GM06990 (cell line): ENCODE results near the gene KCNK4.
A peak's percentile ranks its signal among the peaks of the same experiment; 100 is the strongest.

ENCODE experiments used
- DNase-seq: peaks from one replicate; pipeline ENCODE4 v3.0.0-alpha.2; 2011; ENCODE audit not compliant: insufficient read length; ENCODE audit errors: extremely low read depth
- H3K27me3 ChIP-seq: replicated peaks from 2 replicates; pipeline ENCODE4 v1.6.0; 2011; ENCODE audit warnings: low read length; ENCODE audit not compliant: control insufficient read depth, insufficient read depth
- H3K36me3 ChIP-seq: 2 replicates; pipeline ENCODE4 v1.5.1; 2011; ENCODE audit warnings: low read length; ENCODE audit not compliant: control insufficient read depth, insufficient read depth
- H3K4me3 ChIP-seq: replicated peaks from 2 replicates; pipeline ENCODE4 v1.5.1; 2011; ENCODE audit warnings: low read depth, mild to moderate bottlenecking, control low read depth, low read length
- CTCF ChIP-seq: IDR thresholded peaks from 2 replicates; pipeline ENCODE4 v1.5.1; 2011; ENCODE audit warnings: low read length, control low read depth, mild to moderate bottlenecking, inconsistent platforms; ENCODE audit not compliant: insufficient read depth, poor library complexity, severe bottlenecking

The KCNK4 gene

DNA sequence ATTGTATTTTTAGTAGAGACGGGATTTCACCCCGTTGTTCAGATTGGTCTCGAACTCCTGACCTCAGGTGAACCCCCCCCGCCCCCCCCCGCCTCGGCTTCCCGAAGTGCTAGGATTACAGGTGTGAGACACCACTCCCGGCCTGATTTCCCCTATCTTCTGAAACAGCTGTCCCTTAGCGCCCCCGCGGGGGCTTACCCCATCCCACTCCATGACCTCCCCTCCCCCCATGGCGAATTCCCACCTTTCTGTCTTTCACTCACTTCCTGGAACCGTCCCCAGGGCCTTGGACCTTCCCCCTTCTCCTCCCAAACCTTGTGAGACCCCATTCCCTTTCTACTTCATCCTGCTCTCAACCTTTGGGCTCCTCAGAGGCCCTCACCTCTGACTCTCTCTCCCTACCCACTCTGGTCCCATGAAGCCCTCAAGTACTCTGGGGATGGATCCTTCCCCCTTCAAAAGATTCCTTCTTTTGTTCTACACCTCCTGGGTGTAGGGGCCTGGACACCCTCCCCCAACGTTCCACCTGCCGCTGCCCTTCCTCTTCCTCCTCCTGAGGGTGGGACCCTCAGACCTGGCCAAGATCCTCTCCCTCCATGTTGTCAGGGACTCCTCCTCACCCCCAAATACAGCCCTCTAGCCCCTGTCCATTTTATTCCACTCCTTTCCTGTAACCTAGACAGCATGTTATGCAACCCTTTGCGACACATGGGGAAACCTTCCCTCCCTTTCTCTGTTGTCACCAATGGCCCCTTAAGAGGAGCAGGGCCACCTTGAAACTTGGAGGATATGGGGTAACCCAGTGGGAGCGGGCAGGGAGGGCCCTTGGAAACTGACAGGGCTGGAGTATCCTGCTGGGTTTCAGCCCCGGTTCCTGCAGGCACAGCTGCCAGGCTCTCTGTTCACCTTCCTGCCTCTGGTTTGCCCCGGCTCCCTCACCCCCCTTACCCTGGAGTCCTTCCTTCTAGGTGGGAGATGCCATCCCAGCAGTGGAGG, 28.0 kb downstream of the KCNK4 start:
- peaks cover 28% of the 10 kb centered on the region for H3K36me3 ChIP-seq
- peak overlapping the region; percentile 97 for H3K4me3 ChIP-seq
- TF ChIP-seq CTCF = no peak
- no peaks in the 10 kb centered on the region for H3K27me3 ChIP-seq
- no peak for DNase-seq

DNA sequence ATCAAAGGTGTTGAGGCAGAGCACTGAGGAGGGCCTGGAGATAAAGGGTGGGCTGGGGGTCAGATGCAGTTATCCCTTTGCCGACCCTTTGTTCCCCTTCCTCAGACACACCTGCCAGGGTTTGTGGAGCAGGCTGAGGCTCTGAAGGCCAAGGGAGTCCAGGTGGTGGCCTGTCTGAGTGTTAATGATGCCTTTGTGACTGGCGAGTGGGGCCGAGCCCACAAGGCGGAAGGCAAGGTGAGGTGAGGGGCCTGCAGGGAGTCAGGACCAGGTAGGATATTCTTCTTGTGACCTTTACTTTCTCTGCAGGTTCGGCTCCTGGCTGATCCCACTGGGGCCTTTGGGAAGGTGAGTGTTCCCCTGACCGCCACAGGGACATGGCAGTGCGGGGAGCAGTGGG, 29.5 kb downstream of the KCNK4 start:
- Histone ChIP-seq H3K4me3 (no peak overlapping the region), H3K27me3 (no peaks in the 10 kb centered on the region), H3K36me3 (peaks cover 21% of the 10 kb centered on the region)
- DNase-seq = no peak
- no peak for TF ChIP-seq CTCF

DNA sequence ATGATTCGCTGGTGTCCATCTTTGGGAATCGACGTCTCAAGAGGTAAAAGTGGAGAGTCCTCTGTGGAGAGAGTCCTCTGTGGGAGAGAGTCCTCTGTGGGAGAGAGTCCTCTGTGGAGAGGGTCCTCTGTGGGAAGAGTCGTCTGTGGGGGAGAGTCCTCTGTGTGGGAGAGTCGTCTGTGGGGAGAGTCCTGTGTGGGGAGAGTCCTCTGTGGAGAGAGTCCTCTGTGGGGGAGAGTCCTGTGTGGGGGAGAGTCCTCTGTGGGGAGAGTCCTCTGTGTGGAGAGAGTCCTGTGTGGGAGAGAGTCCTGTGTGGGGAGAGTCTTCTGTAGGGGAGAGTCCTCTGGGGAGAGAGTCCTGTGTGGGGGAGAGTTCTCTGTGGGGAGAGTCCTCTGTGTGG, 29.9 kb downstream of the KCNK4 start:
- peaks cover 21% of the 10 kb centered on the region for H3K36me3 ChIP-seq
- H3K27me3 ChIP-seq = no peaks in the 10 kb centered on the region
- TF ChIP-seq CTCF = no peak
- no peak for DNase-seq
- H3K4me3 ChIP-seq = no peak overlapping the region

DNA sequence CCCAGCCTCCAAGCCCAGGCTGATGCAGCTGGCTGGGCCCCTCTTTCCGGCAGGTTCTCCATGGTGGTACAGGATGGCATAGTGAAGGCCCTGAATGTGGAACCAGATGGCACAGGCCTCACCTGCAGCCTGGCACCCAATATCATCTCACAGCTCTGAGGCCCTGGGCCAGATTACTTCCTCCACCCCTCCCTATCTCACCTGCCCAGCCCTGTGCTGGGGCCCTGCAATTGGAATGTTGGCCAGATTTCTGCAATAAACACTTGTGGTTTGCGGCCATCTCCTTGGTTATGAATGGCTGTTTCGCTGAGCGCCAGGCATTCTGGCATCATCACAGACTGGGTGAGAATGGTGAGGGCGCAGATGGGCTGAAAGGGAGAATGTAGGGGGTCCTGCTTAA, 30.4 kb downstream of the KCNK4 start:
- no peak overlapping the region for H3K4me3 ChIP-seq
- peaks cover 19% of the 10 kb centered on the region for H3K36me3 ChIP-seq
- no peak for TF ChIP-seq CTCF
- DNase-seq = no peak
- H3K27me3 ChIP-seq = no peaks in the 10 kb centered on the region

DNA sequence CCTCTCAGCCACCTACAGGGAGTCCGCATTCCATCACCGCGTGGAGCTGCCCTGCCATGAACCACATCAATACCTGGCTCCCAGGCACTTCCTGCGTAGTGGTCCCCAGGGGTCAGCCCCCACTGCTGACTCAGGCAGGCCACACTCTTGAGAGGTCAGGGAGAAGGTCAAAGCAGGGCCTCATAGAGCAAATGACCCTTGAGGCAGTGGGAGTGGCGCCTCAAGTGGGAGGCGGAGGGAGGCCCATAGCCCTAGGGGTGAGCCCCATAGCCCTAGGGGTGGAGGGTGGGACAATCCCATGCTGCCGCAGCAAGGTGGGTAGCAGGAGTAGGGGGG, 31.8 kb downstream of the KCNK4 start:
- Histone ChIP-seq H3K27me3 (no peaks in the 10 kb centered on the region), H3K4me3 (no peak overlapping the region), H3K36me3 (peaks cover 19% of the 10 kb centered on the region)
- DNase-seq = no peak
- TF ChIP-seq CTCF = no peak
